GM15510 (cell line): Measurements from ENCODE around the gene OR2H2.

Experiments
- POLR2A ChIP-seq: IDR thresholded peaks from 3 replicates; pipeline ENCODE4 v1.6.1; 2011; ENCODE audit warnings: borderline replicate concordance; ENCODE audit not compliant: insufficient read length; ENCODE audit errors: extremely low read depth

OR2H2 gene

DNA sequence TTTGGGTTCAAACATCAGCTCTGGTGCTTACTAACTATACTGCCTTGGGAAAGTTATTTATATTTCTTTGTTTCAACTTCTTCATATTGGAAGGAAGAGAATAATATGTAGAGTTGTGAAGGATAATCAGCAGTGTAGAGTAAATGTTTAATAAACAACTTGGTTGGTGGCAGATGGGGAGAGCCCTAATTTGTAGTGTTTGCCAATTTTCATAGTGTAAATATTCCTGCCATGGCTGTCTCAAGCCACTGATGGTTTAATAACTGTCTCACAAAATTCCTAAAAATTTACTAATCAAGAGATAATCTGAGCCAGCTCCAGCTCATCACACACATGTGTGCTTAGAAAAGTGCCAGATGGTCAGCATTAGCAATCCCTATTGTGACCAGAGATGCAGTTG, at the start of gene OR2H2:
TSS of gene OR2H2 (plus strand) at position 301 of the 400 bp plus-strand sequence. CDS start 2,824 bp downstream, outside the sequence.
- TF ChIP-seq POLR2A, result no peak

DNA sequence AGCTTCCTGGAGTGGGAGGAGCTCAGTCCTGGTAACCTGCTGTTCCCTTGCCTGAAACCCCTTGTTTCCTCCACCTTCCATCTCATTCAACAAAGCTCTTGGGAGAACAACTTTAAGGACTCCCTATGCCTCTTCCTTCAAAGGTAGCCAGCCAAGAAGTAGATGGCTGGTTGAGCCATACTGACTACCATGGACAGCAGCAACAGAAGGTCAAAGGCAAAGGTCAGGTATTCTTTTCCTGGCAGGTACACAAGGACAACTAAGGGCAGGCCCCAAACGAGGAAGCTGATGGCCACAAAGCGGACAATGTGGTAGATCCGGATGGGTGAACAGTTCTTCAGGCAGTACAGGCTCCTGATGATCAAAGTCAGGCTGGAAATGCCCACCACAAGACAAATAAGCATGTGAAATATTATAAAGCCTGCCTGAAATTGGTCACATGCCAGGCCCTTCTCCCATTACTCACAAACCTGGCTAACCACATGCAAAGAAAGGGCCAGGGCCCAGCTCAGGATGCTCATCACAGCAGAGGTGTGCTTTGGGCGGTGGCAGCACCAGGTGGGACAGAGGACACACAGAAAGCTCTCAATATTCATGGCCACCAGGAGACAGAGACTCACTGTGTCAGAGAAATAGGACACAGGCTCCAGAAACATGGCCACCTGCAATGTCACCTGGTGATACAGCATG, 47.1 kb upstream of the OR2H2 start:
- no peak for TF ChIP-seq POLR2A

DNA sequence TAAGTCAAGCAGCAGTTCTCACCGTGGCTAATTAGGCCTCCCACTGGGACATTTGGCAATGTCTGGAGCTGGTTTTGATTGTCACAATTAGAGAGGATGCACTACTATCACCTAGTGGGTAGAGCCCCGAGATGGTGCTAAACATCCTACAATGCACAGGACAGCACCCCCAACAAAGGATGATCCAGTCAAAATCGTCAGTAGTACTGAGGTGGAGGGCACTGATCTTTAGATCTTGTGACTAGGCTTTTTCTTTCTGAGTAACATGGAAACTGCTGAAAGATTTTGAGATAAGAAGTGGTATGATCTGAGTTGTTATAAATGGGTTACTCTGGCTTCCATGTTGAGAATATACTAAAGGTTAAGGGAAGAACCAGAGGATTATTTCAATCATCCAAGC, 37.3 kb upstream of the OR2H2 start:
- TF ChIP-seq POLR2A, result no peak

DNA sequence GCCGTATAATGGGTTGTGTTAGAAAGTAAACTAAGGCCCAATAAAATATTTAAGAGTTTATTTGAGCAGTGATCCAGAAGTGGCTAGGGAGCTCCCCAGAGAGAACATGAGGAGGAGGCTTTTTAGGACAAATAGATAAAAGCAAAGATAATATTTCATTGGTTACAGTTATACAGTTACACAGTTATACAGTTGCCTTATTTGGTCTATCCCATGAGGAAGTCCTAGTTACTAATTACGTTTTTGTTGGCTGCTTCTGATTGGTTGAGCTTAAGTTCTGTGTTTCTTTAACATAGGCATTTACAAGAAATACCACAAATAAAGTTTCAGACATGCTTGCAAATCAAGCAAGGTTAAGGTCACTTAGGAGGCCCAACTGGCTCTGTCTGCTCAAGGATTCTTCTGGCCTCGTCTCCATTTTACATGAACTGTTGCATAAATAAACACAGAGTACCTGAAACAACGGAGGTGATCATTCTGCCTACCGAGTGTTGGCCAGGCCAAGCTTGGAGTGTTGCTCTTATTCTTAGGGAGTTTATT, 32.3 kb upstream of the OR2H2 start:
- TF ChIP-seq POLR2A, result no peak

DNA sequence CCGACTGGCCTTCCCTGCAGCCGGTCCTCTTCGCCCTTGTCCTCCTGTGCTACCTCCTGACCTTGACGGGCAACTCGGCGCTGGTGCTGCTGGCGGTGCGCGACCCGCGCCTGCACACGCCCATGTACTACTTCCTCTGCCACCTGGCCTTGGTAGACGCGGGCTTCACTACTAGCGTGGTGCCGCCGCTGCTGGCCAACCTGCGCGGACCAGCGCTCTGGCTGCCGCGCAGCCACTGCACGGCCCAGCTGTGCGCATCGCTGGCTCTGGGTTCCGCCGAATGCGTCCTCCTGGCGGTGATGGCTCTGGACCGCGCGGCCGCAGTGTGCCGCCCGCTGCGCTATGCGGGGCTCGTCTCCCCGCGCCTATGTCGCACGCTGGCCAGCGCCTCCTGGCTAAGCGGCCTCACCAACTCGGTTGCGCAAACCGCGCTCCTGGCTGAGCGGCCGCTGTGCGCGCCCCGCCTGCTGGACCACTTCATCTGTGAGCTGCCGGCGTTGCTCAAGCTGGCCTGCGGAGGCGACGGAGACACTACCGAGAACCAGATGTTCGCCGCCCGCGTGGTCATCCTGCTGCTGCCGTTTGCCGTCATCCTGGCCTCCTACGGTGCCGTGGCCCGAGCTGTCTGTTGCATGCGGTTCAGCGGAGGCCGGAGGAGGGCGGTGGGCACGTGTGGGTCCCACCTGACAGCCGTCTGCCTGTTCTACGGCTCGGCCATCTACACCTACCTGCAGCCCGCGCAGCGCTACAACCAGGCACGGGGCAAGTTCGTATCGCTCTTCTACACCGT, 31.5 kb upstream of the OR2H2 start:
- TF ChIP-seq POLR2A, result no peak

DNA sequence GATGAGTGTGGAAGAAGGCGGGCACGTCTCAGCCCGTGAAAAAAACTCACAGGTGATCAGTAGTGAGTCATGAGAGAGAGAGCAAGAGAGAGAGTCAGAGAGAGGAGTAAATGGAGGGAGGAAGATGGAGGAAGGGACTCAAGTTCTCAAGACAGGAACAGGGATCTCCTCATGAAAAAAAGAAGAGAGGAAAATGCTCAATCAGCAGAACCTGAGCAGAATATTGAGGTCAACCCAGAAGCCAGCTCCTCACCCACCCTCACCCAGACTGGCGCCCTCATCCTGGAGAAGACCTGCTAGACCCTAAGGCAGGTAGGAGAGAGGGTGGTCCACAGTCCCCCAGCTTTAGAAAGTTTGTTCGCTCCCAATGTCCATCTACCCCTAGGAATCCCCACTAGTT, 30.2 kb upstream of the OR2H2 start:
- no peak for TF ChIP-seq POLR2A

DNA sequence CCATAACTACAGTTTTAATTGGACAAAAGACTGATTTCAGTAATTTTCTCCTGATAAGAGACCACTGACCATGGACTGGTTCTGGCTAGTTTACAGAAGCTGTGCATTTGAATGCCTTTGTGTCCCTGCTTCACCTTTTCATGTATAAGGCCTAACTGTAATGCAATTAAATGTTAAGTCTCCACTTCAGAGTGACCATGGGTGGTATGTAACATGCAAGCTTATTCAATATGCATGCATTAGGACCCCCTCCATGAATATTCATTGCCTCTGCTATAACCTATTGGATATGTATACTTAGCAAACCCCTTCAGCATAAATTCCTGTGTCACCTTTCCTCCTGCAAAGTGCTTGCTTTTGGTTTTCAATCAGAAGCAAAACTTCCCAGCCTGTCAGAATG, 27.6 kb upstream of the OR2H2 start:
- no peak for TF ChIP-seq POLR2A

DNA sequence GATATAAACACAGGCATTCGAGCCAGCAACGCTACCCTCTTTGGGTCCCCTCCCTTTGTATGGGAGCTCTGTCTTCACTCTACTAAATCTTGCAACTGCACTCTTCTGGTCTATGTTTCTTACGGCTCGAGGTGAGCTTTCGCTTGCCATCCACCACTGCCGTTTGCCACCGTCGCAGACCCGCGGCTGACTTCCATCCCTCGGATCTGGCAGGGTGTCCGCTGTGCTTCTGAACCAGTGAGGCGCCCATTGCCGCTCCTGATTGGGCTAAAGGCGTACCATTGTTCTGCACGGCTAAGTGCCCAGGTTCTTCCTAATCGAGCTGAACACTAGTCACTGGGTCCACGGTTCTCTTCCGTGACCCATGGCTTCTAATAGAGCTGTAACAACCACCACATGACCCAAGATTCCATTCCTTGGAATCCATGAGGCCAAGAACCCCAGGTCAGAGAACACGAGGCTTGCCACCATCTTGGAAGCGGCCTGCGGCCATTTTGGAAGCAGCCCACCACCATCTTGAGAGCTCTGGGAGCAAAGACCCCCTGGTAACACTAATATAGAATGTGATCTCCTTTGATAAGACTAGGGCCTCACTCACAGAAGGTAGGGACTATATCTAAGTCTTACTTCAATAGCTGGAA, 26.4 kb upstream of the OR2H2 start:
- no peak for TF ChIP-seq POLR2A

DNA sequence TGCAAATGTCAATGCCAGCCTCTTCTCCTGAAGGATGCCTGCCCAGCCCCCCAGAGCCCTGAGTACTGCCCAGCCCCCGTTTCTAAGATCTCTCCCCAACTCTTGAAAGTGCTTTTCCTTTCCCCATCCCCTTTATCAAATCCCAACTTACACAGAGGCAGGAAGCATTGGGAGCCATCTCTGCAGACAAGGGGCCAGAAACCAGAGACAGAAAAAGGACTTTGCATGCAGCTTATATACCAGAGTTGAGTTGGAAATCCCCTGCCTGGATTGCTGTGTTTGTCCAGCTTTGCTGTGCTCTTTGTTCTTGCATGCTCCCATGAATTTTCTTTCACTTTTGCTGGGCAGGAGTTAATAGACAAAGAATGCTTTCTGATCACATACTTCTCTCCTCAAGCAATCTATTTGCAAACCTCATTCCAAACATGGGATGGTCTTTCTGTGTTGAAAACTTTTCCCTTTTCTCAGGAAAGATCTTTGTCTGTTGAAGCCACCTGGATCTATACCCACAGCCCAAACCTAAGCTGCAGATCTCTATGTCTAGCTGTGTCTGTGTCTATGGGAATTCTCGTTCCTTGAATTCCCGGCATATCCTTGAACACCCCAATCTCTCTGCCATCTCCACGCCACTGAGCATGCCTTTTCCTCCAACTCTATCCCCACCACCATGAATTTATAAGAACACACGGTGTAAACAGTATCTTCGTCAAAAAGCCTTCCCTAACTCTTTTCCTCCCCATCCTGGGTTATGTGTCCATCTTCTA, 25.2 kb upstream of the OR2H2 start, which contains the start of gene UBD:
TSS of gene UBD (minus strand) at position 209 of the 764 bp plus-strand sequence. CDS start at position 178, 31 bp downstream.
- no peak for TF ChIP-seq POLR2A

DNA sequence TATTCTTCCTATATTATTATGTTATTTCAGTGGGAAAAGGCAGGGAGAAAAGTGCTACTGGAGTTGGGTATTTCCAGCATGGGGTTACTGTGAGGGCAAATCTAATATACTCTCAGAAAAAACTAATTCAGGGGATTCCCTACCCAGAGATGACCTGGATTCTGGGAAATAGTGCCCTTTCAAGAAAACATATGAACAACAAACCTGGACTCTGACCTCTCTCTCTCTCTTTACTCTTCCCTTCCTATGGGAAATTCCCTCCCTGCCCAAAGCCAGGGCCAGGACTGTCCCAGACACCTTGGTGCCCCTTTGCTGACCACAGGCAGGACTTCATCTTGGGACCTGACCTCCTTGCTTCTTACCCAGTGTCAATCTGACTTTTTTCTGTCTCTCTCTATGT, 23.8 kb upstream of the OR2H2 start:
- no peak for TF ChIP-seq POLR2A

DNA sequence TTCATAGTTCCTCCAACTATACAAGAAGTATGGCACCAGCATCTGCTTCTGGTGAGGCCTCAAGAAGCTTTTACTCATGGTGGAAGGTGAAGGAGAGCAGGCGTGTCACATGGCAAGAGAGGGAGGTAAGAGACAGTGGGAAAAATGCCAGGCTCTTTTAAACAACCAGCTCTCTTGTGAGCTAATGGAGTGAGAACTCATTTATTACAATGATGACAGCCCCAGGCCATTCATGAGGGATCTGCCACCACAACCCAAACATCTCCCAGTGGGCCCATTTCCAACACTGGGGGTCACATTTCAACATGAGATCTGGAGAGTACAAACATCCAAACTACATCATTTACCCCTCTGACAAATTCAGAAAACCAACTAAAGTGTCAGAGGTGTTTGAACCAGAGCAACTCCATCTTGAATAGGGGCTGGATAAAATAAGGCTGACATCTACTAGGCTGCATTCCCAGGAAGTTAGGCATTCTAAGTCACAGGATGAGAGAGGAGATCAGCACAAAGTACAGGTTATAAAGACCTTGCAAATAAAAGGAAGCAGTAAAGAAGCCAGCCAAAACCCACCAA, 23.2 kb upstream of the OR2H2 start:
- TF ChIP-seq POLR2A, result no peak

DNA sequence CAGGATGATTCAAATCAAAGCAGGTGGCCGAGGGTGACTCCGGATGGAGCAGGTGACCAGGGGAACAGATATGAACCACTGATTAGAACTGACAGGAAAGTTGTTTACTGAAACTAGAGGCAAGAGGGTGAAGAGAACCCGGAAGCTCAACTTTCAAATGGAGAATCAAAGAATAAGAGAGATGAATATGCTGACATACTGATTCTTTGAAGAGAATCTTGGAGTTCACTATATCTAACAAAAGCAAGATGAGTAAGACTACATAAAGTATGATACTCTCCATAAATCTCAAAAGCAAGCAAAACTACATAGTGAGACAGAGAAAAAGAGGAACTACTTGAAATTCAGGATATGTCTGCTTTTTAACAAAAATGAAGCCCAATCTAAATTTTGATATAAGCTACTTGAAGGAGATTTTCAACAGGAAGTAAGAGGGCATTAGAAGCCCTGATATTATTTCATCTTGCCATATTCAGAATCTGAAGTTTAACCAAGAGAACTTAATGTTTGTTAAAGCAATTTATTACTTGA, 21.4 kb upstream of the OR2H2 start:
- no peak for TF ChIP-seq POLR2A

DNA sequence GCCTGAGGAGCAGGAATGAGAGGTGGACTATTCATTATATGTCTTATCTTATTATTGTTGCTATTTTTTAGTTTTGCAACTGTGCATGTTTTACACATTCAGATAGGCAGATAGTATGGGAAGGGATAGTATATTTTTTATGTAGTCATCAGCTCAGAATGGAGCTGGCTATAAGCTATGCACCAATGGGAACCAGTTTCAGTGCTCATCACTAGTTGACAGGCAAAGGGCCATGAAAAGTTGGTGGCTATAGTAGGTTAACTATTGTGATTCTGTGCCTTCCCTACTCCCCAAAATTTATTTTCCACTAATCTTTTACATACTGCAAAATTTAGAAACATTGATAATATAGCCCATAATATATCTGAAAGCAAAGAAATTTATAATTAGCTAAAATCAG, 20.0 kb upstream of the OR2H2 start:
- no peak for TF ChIP-seq POLR2A

DNA sequence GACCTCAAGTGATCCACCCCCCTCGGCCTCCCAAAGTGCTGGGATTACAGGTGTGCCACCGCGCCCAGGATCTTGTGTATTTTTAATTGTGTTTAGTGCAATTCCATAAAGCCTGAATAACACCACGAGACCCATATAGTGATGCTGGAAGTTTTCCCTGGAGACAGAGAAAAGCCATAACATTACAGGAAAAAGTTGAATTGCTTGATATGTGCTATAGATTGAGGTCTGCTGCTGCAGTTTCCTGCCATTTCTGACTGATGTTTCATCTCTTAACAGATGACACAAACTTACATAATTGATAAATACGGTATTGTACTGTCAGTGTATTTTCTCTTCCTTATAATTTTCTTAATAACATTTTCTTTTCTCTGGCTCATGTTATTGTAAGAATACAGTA, 18.1 kb upstream of the OR2H2 start:
- TF ChIP-seq POLR2A, result no peak
